NCI-H2029 (cell line): ENCODE measurements around the gene MIER1.
"Not testable (repeated sequence)": the region's sequence is repeated elsewhere in the genome, so short reads cannot be mapped to it uniquely, and the experiment has no call there.

Experiments used
- DNase-seq: peaks from one replicate; lab custom pipeline; 2025; lab: John Stamatoyannopoulos, UW

Gene MIER1

GRCh38 chr1:66938613-66939012 lies 13.8 kb downstream of the MIER1 start:
- no peak for DNase-seq

GRCh38 chr1:66940981-66941380 lies 16.2 kb downstream of the MIER1 start:
- DNase-seq, result no peak

- DNase-seq, result peak; percentile 31
Measured at GRCh38 chr1:66943361-66943969, 18.7 kb downstream of the MIER1 start.

GRCh38 chr1:66944330-66945274 lies 19.8 kb downstream of the MIER1 start:
- peak; percentile 45 for DNase-seq

- DNase-seq, result no peak
Measured at GRCh38 chr1:66945316-66945715, 20.5 kb downstream of the MIER1 start.

- DNase-seq, result no peak
Measured at GRCh38 chr1:66947267-66947666, 22.5 kb downstream of the MIER1 start.

- no peak for DNase-seq
Measured at GRCh38 chr1:66951513-66951912, 26.7 kb downstream of the MIER1 start.

- DNase-seq, result no peak
Measured at GRCh38 chr1:66954208-66954607, 29.4 kb downstream of the MIER1 start.

GRCh38 chr1:66957938-66958337 lies 33.1 kb downstream of the MIER1 start:
- DNase-seq, result no peak

- not testable (repeated sequence) for DNase-seq
Measured at GRCh38 chr1:66966188-66966873, 41.5 kb downstream of the MIER1 start.

GRCh38 chr1:66968574-66968973 lies 43.8 kb downstream of the MIER1 start:
- no peak for DNase-seq

- no peak for DNase-seq
Measured at GRCh38 chr1:66978201-66978600, 53.4 kb downstream of the MIER1 start.

- not testable (repeated sequence) for DNase-seq
Measured at GRCh38 chr1:66979621-66980020, 54.8 kb downstream of the MIER1 start.

GRCh38 chr1:66980745-66981367 lies 56.1 kb downstream of the MIER1 start:
- peak; percentile 83 for DNase-seq

- DNase-seq, result peak; percentile 59
Measured at GRCh38 chr1:66981679-66982078, 56.9 kb downstream of the MIER1 start.

- no peak for DNase-seq
Measured at GRCh38 chr1:66982561-66983260, 57.9 kb downstream of the MIER1 start.

GRCh38 chr1:66984491-66984890 lies 59.7 kb downstream of the MIER1 start:
- DNase-seq, result no peak

GRCh38 chr1:66985835-66986234 lies 61.0 kb downstream of the MIER1 start:
- no peak for DNase-seq

GRCh38 chr1:66993076-66993475 lies 68.3 kb downstream of the MIER1 start:
- no peak for DNase-seq

GRCh38 chr1:66996018-66996682 lies 71.4 kb downstream of the MIER1 start:
- DNase-seq, result peak; percentile 88

GRCh38 chr1:66998972-66999371 lies 74.2 kb downstream of the MIER1 start:
- DNase-seq, result no peak
